ENCODE results near the gene DEK.
"Not testable (repeated sequence)": the region's sequence is repeated elsewhere in the genome, so short reads cannot be mapped to it uniquely, and the experiment has no call there.

Gene DEK

GRCh38 chr6:18264219-18264922 is at the start of gene DEK:
Gene DEK, minus strand, starts transcription at chr6:18264530. Its CDS starts 543 bp downstream, at chr6:18263987.
- DNase-seq, result peak; percentile 84

- DNase-seq, result no peak
These were observed 48.0 kb upstream of the DEK start for GRCh38 chr6:18312368-18312767.

DNA sequence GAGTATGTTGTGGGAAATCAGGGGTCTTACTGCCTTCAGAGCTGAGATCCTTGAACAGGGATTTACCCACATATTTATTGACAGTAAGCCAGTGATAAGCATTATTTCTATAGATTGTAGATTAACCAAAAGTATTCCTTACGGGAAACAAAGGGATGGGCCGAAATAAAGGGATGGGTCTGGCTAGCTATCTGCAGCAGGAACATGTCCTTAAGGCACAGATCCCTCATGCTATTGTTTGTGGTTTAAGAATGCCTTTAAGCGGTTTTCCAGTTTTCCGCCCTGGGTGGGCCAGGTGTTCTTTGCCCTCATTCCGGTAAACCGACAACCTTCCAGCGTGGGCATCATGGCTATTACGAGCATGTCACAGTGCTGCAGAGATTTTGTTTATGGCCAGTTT is 45.7 kb upstream of the DEK start:
- DNase-seq, result not testable (repeated sequence)

- DNase-seq, result no peak
These were observed 44.7 kb upstream of the DEK start for GRCh38 chr6:18309046-18309445.

GRCh38 chr6:18308070-18308735 is 43.9 kb upstream of the DEK start:
- DNase-seq, result no peak

DNA sequence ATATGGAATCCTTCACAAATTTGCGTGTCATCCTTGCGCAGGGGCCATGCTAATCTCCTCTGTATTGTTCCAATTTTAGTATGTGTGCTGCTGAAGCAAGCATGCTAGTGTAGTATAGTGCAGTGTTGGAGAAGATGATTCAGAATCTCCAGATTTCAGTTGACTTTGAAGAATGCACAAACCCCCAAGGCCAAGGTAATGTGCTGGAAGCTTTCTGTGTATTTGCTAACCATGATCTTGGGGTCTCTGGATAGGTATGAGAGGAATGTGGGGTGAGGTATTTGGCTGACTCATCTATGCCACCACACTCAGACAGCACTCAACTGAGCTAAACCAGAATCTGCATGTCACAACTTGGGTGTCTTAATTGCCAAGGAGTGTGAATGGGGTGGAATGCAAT is 42.6 kb upstream of the DEK start:
- DNase-seq, result no peak

DNA sequence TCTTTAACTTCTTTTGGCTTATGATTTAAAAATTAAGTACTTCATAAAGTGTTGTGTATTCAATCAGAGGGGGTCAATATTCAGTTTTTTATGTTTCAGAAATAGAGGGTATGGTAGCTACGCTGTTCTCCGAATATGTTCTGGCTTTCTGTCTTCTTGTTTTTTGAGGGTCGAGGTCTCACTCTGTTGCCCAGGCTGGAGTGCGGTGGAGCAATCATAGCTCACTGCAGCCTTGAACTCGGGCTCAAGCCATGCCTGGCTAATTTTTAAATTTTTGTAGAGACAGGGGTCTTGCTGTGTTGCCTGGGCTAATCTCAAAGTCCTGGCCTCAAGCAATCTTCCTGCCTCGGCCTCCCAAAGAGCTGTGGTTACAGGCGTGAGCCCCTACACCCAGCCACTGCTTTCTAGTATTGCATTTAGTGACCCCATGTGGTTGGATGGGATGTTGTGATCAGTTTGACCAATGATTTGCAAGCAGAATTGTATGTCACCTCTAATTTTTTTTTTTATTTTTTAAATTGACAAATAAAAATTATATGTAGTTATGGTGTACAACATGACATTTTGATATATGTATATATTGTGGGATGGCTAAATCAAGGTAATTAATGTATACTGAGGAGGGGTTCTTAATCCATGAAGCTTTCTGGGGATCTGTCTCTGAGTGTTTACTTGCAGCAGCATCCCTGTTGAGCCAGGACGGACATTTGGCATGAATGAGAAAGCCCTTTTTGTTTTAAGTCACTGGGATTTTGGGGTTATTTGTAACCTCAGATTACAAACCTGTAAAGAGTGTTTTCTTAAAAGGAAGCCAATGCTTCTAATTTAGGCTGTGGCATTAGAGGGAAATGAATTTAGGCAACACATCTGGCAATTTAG is 38.5 kb upstream of the DEK start:
- no peak for DNase-seq

- no peak for DNase-seq
These were observed 29.0 kb upstream of the DEK start for GRCh38 chr6:18293076-18293904.

DNA sequence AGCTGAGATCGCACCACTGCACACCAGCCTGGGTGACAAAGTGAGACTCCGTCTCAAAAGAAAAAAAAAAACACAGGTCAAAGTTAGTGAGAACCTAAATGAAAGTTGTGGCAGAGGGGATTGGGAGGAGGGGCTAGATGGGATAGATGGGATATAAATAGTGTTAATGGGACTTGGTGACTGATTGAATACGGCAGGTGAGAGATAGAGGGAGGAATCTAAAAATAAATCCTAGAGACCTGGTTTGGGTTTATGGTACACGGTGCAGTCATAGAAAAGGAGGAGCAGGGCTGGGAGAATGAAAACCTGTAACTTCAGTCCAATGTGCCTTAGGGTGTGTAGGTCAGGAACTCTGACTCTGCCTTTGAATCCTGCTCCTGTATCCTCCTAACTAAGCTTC is 25.0 kb upstream of the DEK start:
- DNase-seq, result no peak

DNA sequence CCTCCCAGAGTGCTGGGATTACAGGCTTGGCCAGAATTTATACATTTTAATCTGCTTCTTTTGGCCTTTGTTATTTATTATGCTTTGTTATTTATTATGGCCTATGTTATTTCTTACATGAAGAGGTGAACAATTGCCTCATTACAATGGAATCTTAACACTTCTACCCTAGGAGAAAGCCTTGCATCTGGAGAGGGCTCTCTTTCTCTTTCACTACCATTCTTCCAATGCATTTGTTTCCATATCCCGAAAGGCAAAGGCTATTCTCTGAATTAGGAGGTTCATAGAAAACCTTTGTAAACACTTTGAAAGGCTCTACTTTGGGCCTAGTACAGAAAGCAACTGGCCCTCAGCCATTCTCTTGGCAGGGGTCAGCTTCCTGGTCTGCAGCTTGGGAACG is 19.9 kb upstream of the DEK start:
- no peak for DNase-seq

DNA sequence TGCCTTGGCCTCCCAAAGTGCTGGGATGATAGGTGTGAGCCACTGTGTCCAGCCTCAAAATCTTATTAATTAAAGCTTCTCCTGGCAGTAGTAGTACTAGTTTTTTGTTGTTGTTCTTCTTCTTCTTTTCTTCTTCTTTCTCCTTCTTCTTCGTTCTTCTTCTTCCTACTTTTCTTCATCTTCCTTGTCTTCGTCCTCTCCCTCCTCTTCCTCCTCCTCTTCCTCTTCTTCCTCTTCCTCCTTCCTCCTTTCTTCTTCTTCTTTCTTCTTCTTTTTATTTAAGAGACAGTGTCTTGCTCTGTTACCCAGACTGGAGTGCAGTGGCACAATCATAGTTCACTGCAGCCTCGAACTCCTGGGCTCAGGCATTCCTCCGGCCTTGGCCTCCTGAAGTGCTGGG is 17.2 kb upstream of the DEK start:
- DNase-seq, result no peak

- DNase-seq, result no peak
These were observed 15.8 kb upstream of the DEK start for GRCh38 chr6:18280084-18280483.

DNA sequence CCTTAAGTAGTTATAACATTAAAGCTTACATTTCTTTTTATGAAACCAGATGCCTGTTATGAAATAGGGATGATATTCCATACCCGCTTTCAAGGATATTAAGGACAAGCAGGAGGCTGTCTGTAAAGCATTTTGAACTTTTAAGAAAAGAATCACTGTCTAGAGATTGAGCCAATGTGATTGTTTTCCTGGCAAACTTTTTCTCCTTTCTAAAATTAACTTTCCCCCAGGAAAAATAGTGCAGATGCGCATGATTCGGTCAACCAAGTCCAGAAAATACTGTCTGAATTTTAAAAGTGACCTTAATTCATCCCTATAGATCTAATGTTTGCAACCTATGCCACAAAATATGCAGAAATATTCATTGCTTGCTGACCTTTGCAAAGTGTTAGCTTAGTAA is 15.1 kb upstream of the DEK start:
- DNase-seq, result no peak

DNA sequence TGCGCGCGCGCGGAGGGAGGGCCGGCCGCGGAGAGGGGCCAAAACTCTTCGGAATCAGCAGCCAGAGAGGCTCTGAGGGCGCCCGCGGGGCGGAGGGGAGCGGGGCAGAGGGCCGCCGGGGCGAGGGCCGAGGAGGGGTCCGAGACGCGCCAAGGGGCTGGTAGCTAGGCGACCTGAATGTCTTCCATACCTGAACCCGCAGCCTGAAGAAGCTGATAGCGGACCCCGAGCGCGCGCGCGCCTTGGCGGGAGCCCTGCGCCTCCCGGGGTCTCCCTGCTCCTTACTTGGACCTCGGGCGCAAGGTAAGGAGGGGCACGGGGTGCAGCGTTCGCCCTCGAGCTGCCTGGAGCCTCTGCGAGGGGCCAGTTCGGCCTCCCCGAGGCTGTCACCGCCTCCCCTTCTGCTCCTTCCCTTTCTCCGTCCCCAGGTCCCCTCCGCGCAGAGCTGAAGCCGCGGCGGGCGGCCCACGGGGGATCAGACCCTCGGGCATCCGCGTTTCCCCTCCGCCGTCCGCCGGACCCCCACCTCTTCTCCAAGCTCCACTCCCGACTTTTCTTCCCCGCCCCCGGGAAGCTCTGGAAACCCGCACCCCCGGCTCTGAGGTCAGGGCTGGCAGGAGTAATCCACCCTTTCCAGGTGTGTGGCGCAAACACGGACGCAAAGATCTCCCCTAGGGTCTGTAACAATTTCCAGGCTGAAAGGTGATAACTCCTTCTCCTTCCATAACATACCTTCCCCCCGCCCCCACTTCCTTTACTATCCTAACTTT is 13.1 kb upstream of the DEK start:
- DNase-seq, result no peak

DNA sequence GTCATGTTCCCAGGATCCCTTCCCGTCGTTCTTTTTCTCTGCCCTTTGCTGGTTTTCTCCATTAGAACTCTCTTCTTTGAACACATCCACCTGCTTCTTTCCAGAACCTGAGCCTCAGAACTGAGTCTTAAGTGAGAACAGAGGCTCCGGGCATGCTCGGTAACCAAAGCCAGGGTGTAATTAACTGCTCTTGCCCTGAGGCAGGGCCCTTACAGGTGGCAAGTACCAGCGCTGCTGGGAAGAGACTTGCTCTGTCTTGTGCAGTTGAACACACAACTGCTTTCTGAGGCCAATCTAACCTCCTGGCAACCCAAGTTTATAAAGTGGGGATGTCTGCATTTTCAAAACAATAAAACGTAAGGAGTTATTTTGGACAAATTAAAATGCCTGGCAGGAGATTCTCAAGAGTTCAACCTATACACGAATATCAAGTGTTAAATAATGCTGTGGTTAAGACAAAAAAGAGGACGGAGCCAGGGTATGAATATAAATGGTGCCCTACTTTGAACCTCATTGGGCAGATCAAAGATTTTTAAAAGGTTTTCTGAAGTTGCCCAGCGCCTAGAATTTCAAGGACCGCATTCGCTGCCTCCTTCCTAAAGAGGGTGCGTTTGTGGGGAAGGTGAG is 12.4 kb upstream of the DEK start:
- DNase-seq, result no peak

DNA sequence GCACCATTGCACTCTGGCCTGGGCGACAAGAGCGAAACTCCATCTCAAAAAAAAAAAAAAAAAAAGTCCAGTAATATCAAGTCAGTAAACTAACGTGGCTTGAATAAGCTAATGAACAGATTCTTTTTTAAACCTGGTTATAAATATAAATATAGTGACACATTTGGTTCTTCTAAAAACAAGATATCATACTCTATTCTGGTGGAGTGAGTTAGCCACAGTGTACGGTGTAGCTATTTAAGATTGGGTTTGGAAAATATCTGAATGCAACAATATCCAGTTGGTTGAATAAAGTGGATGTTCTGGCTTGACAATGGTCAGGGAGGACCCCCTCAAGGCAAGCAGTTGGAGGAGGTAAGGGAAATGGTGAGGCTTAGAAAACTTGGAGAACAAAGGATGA is 5.9 kb upstream of the DEK start:
- DNase-seq, result no peak

DNA sequence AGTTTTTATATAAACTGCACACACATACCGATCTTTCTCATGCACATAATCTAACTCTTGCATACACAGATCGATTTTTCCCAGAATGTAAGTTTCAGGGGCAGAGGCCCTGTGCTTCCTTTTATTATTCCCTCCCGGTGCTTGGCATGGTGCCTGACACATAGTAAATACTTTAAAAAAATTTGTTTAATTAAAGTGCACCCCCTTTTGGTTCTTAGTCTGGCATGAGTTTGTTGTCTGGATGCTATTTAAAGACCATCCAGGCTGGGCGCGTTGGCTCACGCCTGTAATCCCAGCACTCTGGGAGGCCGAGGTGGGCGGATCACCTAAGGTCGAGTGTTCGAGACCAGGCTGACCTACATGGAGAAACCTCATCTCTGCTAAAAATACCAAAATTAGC is 5.4 kb upstream of the DEK start:
- DNase-seq, result no peak

- no peak for DNase-seq
These were observed 4.9 kb upstream of the DEK start for GRCh38 chr6:18269253-18269652.

DNA sequence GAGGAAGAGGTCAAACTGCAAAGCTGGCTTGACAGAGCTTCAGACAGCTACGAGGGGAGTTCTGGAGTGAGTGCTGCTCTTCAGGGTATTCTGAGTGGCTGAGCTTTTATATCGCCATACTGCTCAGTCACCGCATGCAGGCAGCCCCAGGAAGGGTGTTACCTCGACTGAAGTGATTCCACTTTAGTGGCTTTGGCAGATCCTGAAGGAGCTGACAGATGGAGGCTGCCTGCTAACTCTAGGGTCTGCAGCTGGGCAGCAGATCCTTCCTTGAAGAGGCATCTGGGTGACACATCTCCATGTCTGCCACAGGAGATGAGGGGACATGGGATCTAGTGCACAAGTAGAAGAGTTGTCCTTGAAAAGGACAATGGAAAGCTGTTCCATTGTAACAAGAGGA is 3.7 kb upstream of the DEK start:
- no peak for DNase-seq

- DNase-seq, result no peak
These were observed 2.2 kb upstream of the DEK start for GRCh38 chr6:18266523-18266912.

DNA sequence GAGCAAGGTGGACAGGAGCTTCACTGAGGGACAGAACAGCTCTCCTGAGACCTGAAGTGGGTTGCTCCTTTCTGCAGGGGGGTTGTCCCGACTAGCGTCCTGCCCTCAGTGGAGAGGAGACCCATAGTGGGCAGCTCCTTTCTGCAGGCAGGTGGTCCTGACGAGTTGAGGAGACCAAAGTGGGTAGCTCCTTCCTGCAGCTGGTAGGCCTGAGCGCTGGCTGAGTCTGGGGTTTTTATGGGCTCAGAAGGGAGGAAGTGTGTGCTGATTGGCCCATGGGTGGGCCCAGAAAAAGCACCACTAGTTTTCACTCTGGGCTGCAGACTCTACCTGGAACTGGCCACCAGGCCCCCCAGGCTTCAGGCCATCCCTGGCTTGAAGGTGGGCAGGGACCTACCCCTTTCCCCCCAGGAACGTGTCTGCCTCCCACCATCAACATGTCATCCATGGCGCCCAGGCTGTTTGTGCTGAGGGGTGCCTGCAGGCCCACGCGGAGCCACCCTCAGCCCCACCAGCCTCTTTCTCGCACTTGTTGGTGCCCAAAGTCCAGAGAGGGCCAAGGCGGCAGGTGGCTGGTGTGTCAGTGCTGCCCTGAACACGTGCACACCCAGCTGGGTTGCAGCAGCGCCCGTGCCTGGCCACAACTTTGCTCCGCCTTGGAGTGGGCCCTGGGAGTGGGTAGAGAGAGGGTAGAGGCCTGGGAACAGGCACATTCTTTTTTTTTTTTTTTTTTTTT is 1.6 kb upstream of the DEK start:
- no peak for DNase-seq
